Loucy (cell line): ENCODE measurements around the gene DBT.

ENCODE experiments used
- EZH2phosphoT487 ChIP-seq: fragments of 200-600 bp; IDR thresholded peaks from 2 replicates; pipeline ENCODE4 v1.6.1; 2018; ENCODE audit warnings: antibody characterized with exemption, mild to moderate bottlenecking, moderate library complexity, borderline replicate concordance
- TF ChIP-seq, protein P1 (sequence below): fragments of 200-600 bp; sonication (generic); conservative IDR thresholded peaks from 2 replicates; pipeline ENCODE4 v1.5.1; 2014; ENCODE audit warnings: mild to moderate bottlenecking, antibody characterized with exemption, low read length

DNA sequence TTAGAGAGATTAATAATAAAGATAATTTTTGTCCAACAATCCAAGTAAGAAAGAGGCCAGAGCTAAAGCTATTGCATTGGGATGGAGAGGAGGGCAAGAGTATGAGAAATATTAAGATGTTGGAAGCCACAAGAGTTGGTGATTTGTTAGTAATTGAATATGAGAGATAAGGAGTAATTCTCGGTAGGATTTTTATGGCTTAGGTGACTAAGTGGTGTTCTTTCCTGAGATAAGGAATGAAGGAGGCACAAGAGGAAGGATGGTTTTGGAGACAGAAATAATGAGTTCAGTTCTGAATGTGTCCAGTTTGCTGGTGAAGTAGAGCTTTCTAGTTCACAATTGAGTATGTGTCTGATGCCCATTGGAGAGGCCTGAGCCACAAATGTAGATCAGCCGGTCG lies 107.3 kb downstream of the DBT start:
- TF ChIP-seq, protein P1, sequence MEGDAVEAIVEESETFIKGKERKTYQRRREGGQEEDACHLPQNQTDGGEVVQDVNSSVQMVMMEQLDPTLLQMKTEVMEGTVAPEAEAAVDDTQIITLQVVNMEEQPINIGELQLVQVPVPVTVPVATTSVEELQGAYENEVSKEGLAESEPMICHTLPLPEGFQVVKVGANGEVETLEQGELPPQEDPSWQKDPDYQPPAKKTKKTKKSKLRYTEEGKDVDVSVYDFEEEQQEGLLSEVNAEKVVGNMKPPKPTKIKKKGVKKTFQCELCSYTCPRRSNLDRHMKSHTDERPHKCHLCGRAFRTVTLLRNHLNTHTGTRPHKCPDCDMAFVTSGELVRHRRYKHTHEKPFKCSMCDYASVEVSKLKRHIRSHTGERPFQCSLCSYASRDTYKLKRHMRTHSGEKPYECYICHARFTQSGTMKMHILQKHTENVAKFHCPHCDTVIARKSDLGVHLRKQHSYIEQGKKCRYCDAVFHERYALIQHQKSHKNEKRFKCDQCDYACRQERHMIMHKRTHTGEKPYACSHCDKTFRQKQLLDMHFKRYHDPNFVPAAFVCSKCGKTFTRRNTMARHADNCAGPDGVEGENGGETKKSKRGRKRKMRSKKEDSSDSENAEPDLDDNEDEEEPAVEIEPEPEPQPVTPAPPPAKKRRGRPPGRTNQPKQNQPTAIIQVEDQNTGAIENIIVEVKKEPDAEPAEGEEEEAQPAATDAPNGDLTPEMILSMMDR, result no peak
- no peak for TF ChIP-seq EZH2phosphoT487
